ENCODE results near the gene VSIG10L2.

The VSIG10L2 gene

DNA sequence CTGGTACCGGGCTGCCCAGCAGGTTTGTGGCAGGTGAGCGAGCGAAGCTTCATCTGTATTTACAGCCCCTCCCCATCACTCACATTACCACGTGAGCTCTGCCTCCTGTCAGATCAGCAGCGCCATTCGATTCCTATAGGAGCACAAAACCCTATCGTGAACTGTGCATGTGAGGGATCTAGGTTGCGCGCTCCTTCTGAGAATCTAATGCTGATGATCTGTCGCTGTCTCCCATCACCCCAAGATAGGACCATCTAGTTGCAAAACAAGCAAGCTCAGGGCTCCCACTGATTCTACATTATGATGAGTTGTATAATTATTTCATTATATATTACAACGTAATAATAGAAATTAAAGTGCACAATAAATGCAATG lies 15.8 kb upstream of the VSIG10L2 start:
- no peak for DNase-seq

DNA sequence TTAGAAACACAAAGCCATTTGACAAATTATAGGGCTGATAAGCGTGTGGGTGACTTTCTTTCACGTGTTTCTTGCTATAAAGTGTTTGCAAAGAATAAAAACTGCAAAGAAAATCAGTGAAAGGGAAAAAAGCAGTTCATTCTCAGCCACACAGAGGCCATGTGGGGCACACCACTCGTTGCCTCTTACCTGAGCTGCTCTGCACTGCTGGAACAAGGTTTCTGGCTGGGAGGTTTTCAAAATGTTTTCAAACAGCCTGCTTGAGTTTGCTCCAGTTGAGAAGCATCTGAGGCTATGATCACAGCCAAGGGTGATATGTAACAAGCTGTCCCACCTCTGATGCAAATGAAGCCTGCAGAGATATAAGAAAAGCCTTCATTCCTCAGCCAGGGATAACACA lies 14.7 kb upstream of the VSIG10L2 start:
- DNase-seq, result no peak

DNA sequence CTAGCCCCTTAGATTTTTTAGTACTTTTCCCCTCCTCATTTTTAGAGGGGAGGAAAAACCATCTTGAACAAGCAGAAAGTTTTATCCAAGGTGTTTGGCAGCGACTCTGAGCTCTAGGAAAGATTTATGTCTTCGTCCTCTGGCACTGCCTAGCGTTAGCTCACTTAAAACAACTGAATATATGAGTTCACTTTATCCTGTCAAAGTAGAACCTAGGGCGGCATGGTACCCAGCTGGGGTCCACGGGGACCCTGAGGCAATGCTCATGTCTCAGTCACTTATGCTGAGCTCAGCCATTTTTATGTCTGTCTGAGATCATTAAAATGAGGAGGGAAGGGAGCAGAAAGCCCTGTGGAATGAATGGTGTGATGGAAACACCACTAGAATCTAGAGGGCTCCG lies 14.2 kb upstream of the VSIG10L2 start:
- no peak for DNase-seq

DNA sequence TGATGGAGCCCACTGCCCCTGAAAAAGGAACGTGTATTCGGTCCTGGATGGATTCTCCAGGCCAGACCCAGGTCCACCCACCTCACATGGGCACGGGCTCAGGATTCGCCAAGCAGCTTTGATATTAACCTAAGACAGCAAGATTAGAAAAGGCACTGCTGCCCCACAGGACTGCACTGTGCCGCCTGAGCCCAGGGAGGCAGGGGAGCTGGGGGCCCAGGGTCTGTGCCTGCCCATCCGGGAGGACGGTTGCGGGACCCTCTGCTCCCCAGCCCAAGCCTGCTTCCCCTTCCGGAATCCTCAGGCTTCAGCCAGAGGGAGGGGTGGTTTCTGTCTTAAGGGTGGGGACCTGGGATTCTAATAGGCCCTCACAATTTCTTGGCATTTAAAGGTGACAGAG lies 13.5 kb upstream of the VSIG10L2 start:
- no peak for DNase-seq

DNA sequence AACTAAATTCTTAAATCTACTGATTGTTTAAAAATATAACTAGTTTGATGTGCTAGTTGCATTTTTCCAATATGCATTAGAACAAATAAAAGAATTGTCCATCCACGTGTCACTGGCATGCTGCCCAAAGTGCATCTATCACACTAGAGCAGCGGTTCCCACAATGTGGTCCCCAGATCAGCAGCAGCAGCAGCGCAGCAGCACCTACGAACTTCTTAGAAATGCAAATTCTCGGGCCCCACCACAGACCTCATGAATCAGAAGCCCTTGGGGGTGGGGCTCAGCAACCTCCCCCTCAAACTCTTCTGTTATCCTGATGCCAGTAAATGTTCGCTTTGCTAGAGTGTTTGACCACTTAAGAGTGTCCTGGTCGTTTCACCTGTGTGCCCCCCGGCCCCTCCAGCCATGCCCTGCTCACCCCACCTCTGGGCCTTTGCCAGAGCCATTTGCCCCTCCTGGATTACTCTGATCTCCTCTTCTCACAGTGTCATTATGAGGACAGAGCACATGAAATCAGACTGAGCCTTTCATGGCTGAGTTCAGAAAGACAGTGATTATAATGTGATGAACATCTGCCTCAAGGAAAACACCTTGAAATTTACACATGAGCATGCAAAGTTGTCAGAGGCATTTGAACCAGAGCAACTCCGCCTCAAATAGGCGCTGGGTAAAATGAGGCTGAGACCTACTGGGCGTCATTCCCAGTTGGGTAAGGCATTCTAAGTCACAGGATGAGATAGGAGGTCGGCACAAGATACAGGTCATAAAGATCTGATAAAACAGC lies 12.6 kb upstream of the VSIG10L2 start:
- no peak for DNase-seq

DNA sequence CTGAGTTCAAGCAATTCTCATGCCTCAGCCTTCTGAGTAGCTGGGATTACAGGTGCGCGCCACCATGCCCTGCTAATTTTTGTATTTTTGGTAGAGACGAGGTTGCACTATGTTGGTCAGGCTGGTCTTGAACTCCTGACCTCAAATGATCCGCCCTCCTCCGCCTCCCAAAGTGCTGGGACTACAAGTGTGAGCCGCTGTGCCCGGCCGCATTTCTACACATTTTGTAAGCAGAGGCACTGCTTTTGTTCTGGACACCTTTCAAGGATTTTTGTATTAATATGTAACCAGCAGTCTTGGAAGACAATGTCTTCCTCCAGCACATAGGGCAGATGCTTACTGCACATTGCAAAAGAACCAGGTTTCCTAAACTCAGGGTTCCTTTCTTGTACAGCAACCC lies 11.4 kb upstream of the VSIG10L2 start:
- no peak for DNase-seq

DNA sequence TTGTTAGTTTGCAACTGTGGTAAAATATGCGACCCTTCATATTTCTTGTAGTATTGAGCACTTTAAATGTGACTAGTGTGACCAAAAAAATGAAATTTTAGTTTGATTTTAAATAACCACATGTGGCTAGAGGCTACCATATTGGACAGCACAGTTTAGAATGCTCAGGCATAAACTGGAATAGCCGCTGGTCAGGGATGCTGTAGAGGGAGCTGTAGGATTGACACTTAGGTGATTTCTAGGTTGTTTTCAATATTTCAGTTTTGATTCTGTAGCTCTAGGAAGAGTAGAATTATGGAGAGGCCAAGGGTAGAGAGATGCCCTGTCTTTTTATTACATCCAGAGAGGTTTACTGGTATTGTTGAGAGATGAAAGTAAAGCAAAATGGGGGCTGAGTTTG lies 10.8 kb upstream of the VSIG10L2 start:
- DNase-seq, result no peak

DNA sequence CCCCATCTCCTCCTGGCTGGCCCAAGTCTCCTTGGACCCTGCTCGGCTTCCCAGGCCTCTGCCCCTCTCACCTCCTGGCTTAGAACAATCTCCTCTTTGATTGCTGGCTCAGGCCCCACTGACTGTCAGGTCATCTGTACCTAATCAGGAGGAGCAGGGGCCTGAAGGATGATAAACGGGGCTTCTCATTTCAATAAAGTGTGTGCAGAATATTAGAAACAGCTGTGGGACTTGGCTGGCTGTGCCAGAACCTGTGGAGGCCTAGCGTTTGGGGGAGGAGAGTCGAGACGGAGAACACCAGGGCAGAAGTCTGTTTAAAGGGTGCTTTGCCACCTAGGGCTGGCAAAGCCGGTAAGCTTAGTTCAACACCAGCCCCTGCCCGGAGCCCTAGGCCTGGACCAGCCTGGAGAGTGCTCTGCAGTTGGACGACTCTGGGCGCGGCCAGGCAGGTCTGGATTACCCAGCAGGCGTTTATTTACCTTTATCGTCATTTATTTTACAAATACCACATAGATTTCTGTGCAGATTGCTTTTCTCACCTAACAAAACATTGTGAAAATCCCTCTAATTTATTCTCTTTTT lies 10.1 kb upstream of the VSIG10L2 start:
- DNase-seq, result no peak

DNA sequence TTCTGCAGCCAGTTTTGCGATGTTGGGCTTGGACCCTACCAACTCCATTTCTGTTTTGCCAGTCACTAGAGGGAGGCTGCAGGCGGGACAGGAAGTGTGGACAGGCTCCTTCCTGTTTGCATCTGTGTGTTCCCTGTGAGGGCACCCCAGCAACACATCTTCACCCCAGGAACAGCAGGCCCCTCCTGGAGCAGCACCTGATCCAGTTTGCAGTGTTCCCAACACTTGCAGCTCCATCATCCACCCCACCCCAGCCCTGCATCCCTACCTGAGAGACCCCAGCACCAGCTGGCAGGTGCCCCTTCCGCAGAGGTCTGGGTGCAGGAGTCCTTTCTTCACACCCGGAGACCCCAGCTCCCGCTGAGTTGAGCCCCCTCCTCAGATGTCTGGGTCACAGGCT lies 7.4 kb upstream of the VSIG10L2 start:
- DNase-seq, result no peak

DNA sequence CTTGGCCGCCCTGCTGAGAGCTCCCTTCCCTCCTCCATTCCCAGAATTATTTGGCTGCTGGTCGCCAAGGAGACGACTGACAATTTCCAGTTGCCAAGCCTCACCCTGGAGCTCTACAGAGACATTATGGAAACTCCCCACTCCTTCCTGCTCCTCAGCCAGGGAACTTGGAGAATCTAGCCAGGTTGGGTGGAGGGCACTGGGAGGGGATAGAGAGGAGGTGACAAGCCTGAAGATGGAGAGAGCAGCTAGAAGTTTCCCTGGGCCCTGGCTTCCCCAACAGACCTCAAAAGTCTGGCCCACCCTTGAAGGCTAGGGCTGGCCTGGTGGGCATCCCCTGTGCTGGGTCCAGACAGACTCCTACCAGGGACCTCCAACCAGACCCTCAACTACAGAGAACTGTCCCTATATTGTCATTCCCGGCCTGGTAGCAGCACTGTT lies 6.7 kb upstream of the VSIG10L2 start:
- no peak for DNase-seq

DNA sequence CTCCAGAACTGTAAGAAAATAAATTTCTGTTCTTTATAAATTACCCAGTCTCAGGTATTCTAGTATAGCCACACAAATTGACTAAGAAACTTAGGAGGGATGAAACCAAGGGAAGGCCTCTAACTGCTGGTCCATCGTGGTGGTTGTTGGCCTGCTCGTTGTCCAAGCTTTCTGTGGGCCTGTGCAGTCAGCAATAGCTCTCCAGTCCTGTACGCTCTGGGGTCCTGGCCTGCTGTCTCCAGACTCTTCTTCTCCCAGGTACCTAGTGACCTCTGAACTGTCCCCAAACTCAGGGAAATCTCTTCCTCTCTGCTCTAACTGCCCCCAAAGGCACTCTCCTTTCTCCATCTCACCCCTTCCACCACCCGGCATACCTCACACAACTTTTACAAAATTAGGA lies 5.7 kb upstream of the VSIG10L2 start:
- no peak for DNase-seq

DNA sequence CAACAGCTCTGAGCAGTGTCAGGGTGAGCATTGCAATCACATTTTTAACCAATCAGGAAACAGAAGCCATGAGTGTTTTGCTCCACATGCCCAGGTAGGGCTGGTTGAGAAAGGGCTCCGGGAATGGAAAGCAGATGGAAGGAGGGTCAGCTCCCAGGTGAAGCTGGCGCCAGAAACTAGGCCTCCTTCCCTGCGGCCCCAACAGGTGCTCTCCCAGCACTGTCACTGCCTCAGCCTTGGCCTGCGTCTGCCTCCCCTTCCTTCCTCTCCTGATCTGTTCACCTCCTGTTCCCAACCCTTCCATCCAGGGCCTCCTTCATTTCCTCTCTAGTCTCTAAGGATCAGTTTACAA lies 4.6 kb upstream of the VSIG10L2 start:
- no peak for DNase-seq

DNA sequence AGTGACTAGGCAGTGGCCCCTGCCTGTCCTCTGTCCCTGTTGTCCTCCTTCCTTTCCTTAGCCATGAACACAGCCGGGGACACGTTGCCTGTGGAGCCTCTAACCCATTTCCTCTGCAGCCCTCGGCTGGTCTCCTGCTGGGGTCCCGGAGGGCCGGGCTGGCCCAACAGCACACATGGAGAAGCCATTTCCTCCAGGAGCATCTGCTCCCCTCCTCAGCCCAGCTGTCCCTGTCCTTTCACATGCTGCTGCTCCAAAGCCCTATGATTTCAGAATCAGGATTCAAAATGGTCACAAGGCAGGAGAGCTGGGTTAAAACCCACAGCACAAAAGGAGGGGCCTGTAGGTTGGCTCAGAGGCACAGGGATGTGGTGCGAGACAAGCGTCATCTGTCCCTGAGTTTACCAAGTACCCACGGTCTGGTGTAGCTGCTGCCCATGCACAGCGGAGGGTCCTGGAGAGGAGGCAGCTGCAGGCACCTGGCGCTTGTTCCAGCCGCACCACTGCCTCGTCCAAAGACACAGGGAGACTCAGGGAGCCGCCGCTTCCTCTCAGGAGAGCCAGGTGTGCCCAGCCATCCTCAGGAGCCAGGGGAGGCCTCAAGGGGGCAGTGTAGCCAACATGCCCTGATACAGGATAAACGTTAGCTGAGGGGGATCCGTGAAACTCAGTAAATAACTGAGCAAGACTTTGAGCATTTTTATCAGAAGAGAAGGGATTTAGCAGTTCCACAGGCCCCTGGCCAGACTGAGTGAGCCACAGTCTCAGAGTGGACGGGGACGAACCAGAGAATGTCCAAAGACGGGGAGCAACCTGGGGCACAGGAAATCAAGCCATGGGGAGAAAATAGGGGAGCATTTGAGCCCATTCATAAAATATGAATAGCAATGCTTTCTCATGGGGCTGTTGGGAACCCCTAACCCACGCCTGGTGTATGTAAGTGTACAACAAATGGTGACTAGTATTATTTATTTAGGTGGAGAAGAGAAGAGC lies 3.9 kb upstream of the VSIG10L2 start:
- peak; percentile 70 for DNase-seq

DNA sequence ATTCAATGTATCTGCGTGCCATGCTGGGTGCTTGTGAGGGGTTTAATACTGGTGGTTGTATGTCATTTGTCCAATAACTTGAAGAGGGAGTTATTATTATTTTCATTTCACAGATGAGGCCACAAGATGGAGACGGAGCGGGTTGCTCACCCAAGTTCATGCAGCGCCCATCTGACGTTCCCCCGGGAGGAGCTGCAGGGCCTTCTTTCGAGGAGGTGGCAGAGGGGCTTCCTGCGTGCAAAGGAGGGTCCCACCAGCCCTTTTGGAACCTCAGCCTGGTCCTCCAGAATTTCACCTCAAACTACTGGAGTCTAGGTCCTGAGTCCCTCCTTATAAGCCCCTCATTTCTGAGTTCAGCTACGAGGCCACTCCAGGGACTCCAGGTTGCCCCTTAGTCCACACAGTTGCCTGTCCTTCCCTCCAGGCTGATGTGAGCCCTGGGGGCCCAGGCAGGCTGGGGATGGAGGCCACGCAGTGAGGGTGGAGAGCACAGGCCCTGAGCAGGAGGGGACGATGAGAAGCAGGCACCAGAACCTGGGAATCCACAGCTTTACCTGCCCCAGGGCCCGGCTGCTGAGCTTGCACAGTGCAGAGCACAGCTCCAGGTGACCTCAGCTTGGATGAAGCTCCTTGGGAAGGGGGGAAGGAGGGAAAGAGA lies 2.9 kb upstream of the VSIG10L2 start:
- DNase-seq, result no peak

DNA sequence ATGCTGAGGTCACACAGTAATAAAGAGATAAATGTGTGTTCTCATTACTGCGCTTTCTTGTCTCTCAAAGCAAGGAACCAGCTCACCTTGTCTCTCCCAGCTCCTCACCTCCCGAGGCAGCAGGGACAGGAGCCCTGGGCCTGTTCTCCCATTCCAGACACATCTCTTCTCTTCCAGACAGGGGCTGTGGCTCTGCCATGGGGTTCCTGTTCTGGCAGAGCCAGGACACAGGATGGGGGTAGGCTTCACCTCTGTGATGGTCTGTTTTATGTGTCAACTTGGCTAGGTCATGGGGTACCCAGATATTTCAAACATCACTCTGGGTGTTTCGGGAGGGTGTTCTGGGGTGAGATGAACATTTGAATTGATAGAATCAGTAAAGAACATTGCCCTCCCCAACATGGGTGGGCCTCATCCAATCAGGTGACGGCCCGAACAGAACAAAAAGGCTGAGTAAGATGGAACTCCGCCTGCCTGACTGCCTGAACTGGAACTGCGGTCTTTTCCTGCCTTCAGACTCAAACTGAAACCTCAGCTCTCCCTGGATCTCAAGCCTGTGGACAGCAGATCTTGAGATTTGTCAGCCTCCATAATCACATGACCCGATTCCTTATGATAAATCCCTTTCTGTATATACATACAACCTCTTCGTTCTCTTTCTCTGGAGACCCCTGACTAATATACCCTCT lies 2.0 kb upstream of the VSIG10L2 start:
- DNase-seq, result no peak

DNA sequence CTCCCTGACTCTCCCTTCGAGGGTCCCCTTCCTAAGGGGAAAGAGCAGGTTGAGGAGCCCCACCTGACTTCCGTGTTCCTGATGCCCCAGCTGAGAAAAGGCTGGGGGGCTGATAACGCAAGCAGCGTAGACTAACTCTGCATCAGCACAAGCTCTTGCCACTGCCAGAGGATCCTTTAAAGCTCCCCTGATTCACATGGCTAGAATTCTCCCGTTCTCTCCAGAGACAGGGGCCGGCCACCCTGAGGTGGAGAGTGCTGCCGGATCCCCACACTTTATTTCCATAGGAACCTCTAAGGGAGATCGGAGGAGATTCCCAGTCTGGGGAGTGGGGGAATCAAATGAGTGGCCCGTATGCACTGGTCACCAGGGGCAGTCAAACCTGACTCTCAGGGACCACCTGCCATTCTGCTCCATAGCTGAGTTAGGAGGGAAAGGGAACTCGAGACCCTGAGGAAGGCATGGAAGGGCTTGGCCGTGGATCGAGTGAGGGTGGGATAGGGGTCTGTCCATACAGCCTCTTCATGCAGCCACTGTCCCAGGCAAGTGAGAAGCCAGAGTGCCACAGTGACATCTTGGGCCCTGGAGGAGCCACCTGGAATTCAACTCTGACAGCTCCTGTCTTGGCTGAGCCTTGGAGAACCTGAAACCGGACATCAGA lies 1.4 kb upstream of the VSIG10L2 start:
- no peak for DNase-seq

DNA sequence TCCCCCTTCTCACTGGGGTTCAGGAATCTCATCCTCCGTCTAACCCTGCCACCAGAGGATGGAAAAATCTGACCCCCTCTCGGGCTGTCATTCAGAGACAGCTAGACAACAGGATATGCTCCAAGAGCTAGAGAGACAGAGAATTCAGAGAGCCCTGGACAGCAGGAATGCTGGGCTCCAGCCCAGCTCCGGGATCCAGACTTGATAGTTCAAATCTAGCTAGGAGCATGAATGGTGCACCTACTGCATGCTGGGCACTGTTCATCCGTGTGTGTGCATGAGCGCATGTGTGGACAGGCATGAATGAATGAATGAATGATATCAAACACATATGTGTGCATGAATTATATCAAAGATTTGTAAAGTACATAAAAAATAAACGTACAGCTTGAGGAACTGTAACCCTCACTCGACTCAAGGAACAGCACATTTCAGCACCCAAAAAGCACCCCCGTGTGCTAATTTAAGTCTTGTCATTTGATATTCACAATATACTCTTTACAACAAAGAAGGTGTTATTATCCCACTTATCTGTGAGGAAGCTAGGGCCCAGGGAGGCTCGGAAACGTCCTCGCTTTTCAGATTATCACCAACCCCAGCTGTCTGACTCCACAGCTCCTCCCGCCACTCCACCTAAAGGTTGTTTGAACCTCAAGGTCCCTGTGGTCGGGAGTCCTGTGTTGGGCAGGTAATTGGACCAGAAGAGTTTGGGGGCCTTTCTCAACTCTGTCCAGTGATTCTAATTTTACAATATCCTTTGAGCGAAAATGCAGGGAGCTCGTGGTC lies 640 bp upstream of the VSIG10L2 start:
- DNase-seq, result no peak

DNA sequence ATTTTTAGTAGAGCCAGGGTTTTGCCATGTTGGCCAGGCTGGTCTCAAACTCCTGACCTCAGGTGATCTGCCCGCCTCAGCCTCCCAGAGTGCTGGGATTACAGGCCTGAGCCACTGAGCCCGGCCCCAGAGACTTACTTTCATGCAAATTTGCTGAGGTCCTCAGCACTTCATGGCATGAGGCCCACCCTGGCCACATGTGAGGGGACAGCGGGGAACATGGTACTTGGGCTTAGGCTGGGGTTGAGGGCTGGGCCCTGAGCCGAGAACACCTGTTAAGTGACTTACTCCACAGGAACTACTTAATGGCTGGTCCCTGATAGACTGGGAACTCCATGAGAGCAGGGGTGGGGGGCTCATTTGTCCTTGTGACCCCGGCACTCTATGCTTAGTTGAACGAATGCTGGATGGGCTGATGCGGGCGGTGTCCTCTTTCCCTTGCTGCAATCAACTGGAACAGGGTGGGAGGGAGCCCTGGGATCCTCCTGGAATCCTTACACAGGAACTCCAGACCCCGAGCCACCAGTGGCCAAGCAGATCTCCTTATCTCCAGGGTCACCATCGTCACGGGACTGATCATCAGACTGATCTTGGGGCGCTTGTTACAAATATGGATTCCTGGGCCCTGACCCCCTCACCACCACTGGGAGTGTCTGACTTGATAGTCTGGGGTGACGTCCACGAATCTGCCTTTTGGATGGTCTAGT lies 1.0 kb downstream of the VSIG10L2 start:
- DNase-seq, result no peak

DNA sequence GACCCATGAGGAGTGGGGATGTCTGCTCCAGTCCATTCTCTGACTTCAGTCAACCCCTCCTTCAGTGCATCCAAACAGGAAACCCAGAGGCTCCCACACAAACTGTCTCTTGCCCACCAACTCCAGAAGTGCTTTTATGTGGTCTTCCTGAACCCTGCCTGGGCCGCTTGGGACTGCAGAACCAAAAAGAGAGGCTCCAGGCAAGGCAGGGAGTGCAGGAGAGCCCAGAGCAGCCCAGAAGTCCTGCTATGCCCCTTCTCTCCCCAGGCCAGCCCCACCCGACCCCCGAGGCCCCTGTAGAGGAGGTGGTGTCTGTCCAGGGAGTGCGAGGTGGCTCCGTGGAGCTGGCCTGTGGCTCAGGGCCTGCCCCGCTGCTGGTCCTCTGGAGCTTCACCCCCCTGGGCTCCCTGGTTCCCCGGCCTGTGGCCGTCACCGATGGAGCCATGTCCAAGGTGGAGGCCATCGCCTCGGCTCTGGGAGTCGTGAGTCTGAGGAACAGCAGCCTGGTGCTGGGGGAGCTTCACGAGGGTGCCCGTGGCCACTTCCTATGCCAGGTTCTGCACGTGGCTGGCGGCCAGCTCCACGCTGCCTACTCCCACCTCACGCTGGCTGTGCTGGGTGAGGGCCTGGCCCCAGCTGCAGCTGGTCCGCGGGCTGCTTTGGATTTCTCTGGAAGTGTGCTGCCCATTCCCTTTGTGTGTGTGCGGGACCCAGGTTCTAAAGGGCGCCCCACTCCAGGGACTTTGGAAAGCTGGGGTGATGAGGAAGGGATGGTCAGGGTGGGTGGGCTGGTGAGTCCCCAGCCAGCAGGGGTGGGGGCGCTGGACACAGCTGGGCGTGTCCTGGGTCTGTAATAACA lies 1.8 kb downstream of the VSIG10L2 start:
- no peak for DNase-seq
